ENCODE data around the gene POMT2. TPM values are rescaled to one million over a fixed set of nuclear protein-coding genes. Genes with fewer than 3 reads are reported as not detected.

Gene POMT2
- total and polyA plus RNA-seq, 7 donors: 3.6 to 21.0 (median 15.6) TPM

DNA sequence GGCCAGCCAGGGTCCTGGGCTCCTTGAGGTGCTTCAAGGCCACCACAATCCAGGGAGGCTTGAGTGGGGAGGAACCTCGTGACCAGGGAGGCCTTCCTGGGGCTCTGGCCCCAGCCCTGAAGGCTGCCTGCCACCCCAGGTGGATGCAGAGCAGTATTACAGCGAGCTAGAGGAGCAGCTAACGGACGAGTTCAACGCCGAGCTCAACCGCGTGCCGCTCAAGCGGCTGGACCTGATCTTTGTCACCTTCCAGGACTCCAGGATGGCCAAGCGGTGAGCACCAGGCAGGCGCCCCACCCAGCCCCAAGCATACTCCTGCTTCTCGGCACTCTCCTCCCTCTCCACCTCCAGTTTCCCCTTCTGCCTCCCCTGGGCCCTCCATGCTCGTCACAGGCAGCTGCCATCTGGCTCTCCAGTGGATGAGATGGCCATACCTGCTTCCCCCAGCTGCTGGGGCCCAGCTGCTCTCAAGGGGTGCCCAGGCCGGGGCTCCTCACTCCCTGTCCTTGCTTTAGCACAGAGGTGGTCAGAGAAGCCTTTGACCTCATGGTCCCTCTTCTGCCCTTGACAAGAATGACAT lies 80.3 kb downstream of the POMT2 start:
- Histone ChIP-seq H3K27ac (no peak overlapping the region), H3K9me3 (no peaks in the 10 kb centered on the region), H3K36me3 (no peaks in the 10 kb centered on the region), H3K4me3 (no peak overlapping the region), H3K27me3 (no peaks in the 10 kb centered on the region), H3K4me1 (no peaks in the 10 kb centered on the region)
- 82 to 88% methylated on average over 15 of the region's 15 CpGs for WGBS, 2 donors
- intact Hi-C loops (cut with DNase I): no loop called here
- no peak for DNase-seq
- no peak for TF ChIP-seq POLR2AphosphoS5 (IDR thresholded peaks at IDR 0.05)
- TF ChIP-seq, protein P1, sequence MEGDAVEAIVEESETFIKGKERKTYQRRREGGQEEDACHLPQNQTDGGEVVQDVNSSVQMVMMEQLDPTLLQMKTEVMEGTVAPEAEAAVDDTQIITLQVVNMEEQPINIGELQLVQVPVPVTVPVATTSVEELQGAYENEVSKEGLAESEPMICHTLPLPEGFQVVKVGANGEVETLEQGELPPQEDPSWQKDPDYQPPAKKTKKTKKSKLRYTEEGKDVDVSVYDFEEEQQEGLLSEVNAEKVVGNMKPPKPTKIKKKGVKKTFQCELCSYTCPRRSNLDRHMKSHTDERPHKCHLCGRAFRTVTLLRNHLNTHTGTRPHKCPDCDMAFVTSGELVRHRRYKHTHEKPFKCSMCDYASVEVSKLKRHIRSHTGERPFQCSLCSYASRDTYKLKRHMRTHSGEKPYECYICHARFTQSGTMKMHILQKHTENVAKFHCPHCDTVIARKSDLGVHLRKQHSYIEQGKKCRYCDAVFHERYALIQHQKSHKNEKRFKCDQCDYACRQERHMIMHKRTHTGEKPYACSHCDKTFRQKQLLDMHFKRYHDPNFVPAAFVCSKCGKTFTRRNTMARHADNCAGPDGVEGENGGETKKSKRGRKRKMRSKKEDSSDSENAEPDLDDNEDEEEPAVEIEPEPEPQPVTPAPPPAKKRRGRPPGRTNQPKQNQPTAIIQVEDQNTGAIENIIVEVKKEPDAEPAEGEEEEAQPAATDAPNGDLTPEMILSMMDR (IDR thresholded peaks at IDR 0.05): no peak
- no peak for TF ChIP-seq POLR2A (IDR thresholded peaks at IDR 0.05)
- TF ChIP-seq EP300 (IDR thresholded peaks at IDR 0.05): no peak

DNA sequence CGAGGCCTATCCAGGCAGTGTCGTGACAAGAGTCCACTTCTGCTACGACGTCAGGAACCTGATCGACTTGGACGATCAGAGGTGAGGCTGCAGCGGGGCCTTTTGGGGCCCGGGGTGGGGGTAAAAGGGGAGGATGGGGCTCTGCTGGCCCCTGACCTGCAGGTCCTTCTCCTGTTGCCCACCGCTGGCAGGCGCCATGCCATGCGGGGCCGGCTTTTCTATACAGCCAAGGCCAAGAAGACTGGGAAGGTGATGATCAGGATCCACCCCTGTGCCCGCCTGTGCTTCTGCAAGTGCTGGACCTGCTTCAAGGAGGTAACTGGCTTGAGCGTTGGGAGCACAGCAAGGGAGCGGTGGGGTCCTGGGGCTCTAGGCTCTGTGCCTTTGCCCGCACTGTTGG lies 81.3 kb downstream of the POMT2 start:
- no peaks in the 10 kb centered on the region for H3K27me3 ChIP-seq

DNA sequence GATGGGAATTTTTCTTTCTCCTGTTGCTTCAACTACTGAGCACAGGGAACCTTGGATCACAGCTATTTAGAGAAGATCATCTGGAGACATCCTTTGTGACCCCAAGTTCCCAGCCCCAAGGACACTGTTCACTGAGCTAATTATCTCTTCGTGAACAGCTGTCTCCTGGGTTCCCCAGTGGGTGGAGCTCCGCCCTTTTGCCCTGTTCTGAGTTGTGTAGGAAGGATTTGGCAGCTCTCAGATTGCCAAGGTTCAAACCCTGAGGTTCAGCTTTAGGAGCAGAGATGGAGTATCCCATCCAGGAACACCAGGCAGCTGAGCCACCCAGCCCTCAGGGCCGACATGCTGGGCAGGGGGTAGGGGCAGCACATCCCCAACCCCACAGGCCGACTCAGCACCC lies 81.7 kb downstream of the POMT2 start:
- Histone ChIP-seq H3K36me3 (no peaks in the 10 kb centered on the region), H3K9me3 (no peaks in the 10 kb centered on the region), H3K27ac (no peak overlapping the region), H3K4me1 (no peaks in the 10 kb centered on the region), H3K4me3 (no peak overlapping the region), H3K27me3 (no peaks in the 10 kb centered on the region)
- WGBS, 2 donors: 55 to 67% methylated on average over 4 of the region's 4 CpGs
- no peak for TF ChIP-seq POLR2AphosphoS5 (IDR thresholded peaks at IDR 0.05)
- no peak for TF ChIP-seq EP300 (IDR thresholded peaks at IDR 0.05)
- TF ChIP-seq, protein P1 (IDR thresholded peaks at IDR 0.05): no peak
- DNase-seq: no peak
- intact Hi-C loops (cut with DNase I): no loop called here

More for the DNA sequence above, 81.3 kb downstream of the POMT2 start:
- TF ChIP-seq EP300 (IDR thresholded peaks at IDR 0.05) (no peak), POLR2A (IDR thresholded peaks at IDR 0.05) (no peak), POLR2AphosphoS5 (IDR thresholded peaks at IDR 0.05) (no peak)
- TF ChIP-seq, protein P1 (IDR thresholded peaks at IDR 0.05): no peak
- H3K36me3 ChIP-seq: no peaks in the 10 kb centered on the region
- no peaks in the 10 kb centered on the region for H3K4me1 ChIP-seq
- intact Hi-C loops (cut with DNase I): no loop called here
- no peaks in the 10 kb centered on the region for H3K9me3 ChIP-seq
- no peak overlapping the region for H3K27ac ChIP-seq
- DNase-seq: no peak
- no peak overlapping the region for H3K4me3 ChIP-seq
- 96% methylated on average over 16 of the region's 16 CpGs for WGBS, 2 donors

DNA sequence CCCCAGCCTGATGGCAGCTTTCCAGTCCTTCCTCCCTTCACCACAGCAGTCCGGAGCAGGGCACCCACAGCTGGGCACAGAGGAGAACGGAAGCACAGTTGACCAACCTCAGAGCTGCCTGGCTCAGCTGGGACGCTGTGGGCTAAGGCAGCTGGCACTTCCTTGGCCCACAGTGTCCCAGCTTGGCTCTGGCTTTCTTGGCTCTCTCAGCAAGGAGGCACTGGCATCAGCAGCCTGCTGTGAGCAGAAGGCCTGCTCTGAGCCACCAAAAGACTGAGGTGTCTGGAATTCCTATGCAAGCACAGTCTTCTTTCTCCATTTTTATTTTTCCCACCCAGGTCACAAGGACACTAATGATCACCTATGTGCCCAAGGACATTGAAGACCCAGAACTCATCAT lies 82.3 kb downstream of the POMT2 start:
- Histone ChIP-seq H3K27ac (no peak overlapping the region), H3K27me3 (no peaks in the 10 kb centered on the region), H3K4me3 (no peak overlapping the region), H3K36me3 (no peaks in the 10 kb centered on the region), H3K4me1 (no peaks in the 10 kb centered on the region), H3K9me3 (no peaks in the 10 kb centered on the region)
- no peak for DNase-seq
- intact Hi-C loops (cut with DNase I): no loop called here
- WGBS, 2 donors: 86 to 88% methylated on average over 3 of the region's 3 CpGs
- TF ChIP-seq POLR2A (IDR thresholded peaks at IDR 0.05) (no peak), EP300 (IDR thresholded peaks at IDR 0.05) (no peak), POLR2AphosphoS5 (IDR thresholded peaks at IDR 0.05) (no peak)
- TF ChIP-seq, protein P1 (IDR thresholded peaks at IDR 0.05): no peak

DNA sequence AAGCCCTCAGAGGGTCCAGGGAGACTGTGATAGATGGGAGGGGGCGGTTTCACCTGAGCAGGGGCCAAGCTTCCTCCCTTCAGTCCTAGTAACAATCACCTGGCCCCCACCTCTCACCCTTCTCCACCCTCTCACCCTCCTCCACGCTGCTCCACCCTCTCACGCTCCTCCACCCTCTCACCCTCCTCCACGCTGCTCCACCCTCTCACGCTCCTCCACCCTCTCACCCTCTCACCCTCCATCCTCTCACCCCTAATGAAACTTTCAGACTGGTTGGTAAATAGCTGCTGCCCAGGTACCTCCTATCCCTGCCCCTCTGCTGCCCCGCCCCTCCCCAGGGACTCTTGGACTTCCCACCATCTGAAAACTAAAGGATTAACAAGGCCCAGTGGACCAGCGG lies 83.9 kb downstream of the POMT2 start:
- no peaks in the 10 kb centered on the region for H3K27me3 ChIP-seq
- H3K4me3 ChIP-seq: no peak overlapping the region
- no peak for DNase-seq
- H3K36me3 ChIP-seq: no peaks in the 10 kb centered on the region
- H3K27ac ChIP-seq: no peak overlapping the region
- TF ChIP-seq, protein P1 (IDR thresholded peaks at IDR 0.05): no peak
- TF ChIP-seq POLR2AphosphoS5 (IDR thresholded peaks at IDR 0.05) (no peak), POLR2A (IDR thresholded peaks at IDR 0.05) (no peak), EP300 (IDR thresholded peaks at IDR 0.05) (no peak)
- intact Hi-C loops (cut with DNase I): no loop called here
- WGBS, 2 donors: 59 to 84% methylated on average over 7 of the region's 7 CpGs
- H3K4me1 ChIP-seq: no peaks in the 10 kb centered on the region
- no peaks in the 10 kb centered on the region for H3K9me3 ChIP-seq
